ENCODE results near the gene FOXP2. TPM values are rescaled to one million over a fixed set of nuclear protein-coding genes. Genes with fewer than 3 reads are reported as not detected.

The FOXP2 gene
- total and polyA plus RNA-seq, 2 donors (not counting 1 experiment from before 2014, with no cell fraction given), result not detected

GRCh38 chr7:114639451-114639850 is 224.8 kb downstream of the FOXP2 start:
- DNase-seq, result no peak
- H3K27me3 Mint-ChIP-seq, result no peaks in the 10 kb centered on the region
- Histone ChIP-seq H3K27me3 (replicated peaks in 1 of 4; ENCODE audit: control extremely low read depth in 1 of 4, control insufficient read depth in 3 of 4, insufficient read depth in 4 of 4, low read length in 3 of 4) (no peaks in the 10 kb centered on the region), H3K9ac (ENCODE audit: low read length) (no peak overlapping the region), H3K9me3 (ENCODE audit: control extremely low read depth in 1 of 3, control insufficient read depth in 2 of 3, insufficient read depth in 1 of 3, low read length in 2 of 3) (no peaks in the 10 kb centered on the region), H3K36me3 (replicated peaks in 1 of 2; ENCODE audit: control extremely low read depth in 1 of 2, control insufficient read depth in 1 of 2, extremely low read depth in 1 of 2, insufficient read depth in 2 of 2, low read length in 1 of 2) (no peaks in the 10 kb centered on the region), H3K27ac (ENCODE audit: low read length in 2 of 2) (no peak overlapping the region), H4K20me1 (ENCODE audit: control insufficient read depth, insufficient read depth, low read length, poor library complexity, severe bottlenecking) (no peaks in the 10 kb centered on the region), H3K4me1 (ENCODE audit: control insufficient read depth in 2 of 2, insufficient read depth in 2 of 2, low read length in 2 of 2) (no peaks in the 10 kb centered on the region), H3K4me2 (replicated peaks; ENCODE audit: low read depth, low read length, poor library complexity, severe bottlenecking) (no peak overlapping the region), H2AFZ (ENCODE audit: insufficient read depth, low read depth, low read length, poor library complexity, severe bottlenecking) (no peak overlapping the region), H3K79me2 (ENCODE audit: control insufficient read depth, insufficient read depth, low read length) (no peaks in the 10 kb centered on the region), H3K4me3 (ENCODE audit: control extremely low read depth in 1 of 5, extremely low read depth in 1 of 5, insufficient read depth in 1 of 5, low read depth in 2 of 5, low read length in 4 of 5) (no peak overlapping the region)
- no peaks in the 10 kb centered on the region for H3K9me3 Mint-ChIP-seq (ENCODE audit: insufficient read depth)
- intact Hi-C loops (cut with micrococcal nuclease), result no loop called here
- WGBS (ENCODE audit: insufficient coverage), result 100% methylated on average over 1 of the region's 1 CpG
- TF ChIP-seq CTCF (IDR thresholded peaks at IDR 0.05), result no peak
- TF ChIP-seq EZH2 (IDR thresholded peaks at IDR 0.05; ENCODE audit: borderline replicate concordance, insufficient read depth, low read depth, low read length, poor library complexity, severe bottlenecking), result no peak
- H3K27ac Mint-ChIP-seq, result no peak overlapping the region
- no peak for ATAC-seq (ENCODE audit: low read depth)
- ChIA-PET CTCF (no interaction called here), POLR2A (no interaction called here)
- H3K4me3 Mint-ChIP-seq, result no peak overlapping the region
- H3K4me1 Mint-ChIP-seq, result no peaks in the 10 kb centered on the region

GRCh38 chr7:114644455-114644854 is 229.8 kb downstream of the FOXP2 start:
- DNase-seq (no peak), ATAC-seq (ENCODE audit: low read depth) (no peak)
- no peaks in the 10 kb centered on the region for H3K27me3 Mint-ChIP-seq
- intact Hi-C loops (cut with micrococcal nuclease), result no loop called here
- ChIA-PET POLR2A (no interaction called here), CTCF (no interaction called here)
- Histone ChIP-seq H3K79me2 (ENCODE audit: control insufficient read depth, insufficient read depth, low read length) (no peaks in the 10 kb centered on the region), H3K36me3 (replicated peaks in 1 of 2; ENCODE audit: control extremely low read depth in 1 of 2, control insufficient read depth in 1 of 2, extremely low read depth in 1 of 2, insufficient read depth in 2 of 2, low read length in 1 of 2) (no peaks in the 10 kb centered on the region), H3K4me3 (ENCODE audit: control extremely low read depth in 1 of 5, extremely low read depth in 1 of 5, insufficient read depth in 1 of 5, low read depth in 2 of 5, low read length in 4 of 5) (no peak overlapping the region), H4K20me1 (ENCODE audit: control insufficient read depth, insufficient read depth, low read length, poor library complexity, severe bottlenecking) (no peaks in the 10 kb centered on the region), H3K27me3 (replicated peaks in 1 of 4; ENCODE audit: control extremely low read depth in 1 of 4, control insufficient read depth in 3 of 4, insufficient read depth in 4 of 4, low read length in 3 of 4) (no peaks in the 10 kb centered on the region), H3K4me1 (ENCODE audit: control insufficient read depth in 2 of 2, insufficient read depth in 2 of 2, low read length in 2 of 2) (no peaks in the 10 kb centered on the region), H2AFZ (ENCODE audit: insufficient read depth, low read depth, low read length, poor library complexity, severe bottlenecking) (no peak overlapping the region), H3K27ac (ENCODE audit: low read length in 2 of 2) (no peak overlapping the region), H3K9me3 (ENCODE audit: control extremely low read depth in 1 of 3, control insufficient read depth in 2 of 3, insufficient read depth in 1 of 3, low read length in 2 of 3) (no peaks in the 10 kb centered on the region), H3K4me2 (replicated peaks; ENCODE audit: low read depth, low read length, poor library complexity, severe bottlenecking) (no peak overlapping the region), H3K9ac (ENCODE audit: low read length) (no peak overlapping the region)
- no peak overlapping the region for H3K27ac Mint-ChIP-seq
- no peaks in the 10 kb centered on the region for H3K4me1 Mint-ChIP-seq
- no peaks in the 10 kb centered on the region for H3K9me3 Mint-ChIP-seq (ENCODE audit: insufficient read depth)
- WGBS (ENCODE audit: insufficient coverage), result 92% methylated on average over 7 of the region's 8 CpGs
- TF ChIP-seq EZH2 (IDR thresholded peaks at IDR 0.05; ENCODE audit: borderline replicate concordance, insufficient read depth, low read depth, low read length, poor library complexity, severe bottlenecking) (no peak), CTCF (IDR thresholded peaks at IDR 0.05) (no peak)
- H3K4me3 Mint-ChIP-seq, result no peak overlapping the region

Measured in B cell (primary cell).